AG10803 (cell line): ENCODE results near the gene CHPF.

ENCODE experiments used
- DNase-seq: peaks from one replicate; pipeline ENCODE4 v3.0.0; 2010; ENCODE audit warnings: low read depth
- H3K4me3 ChIP-seq: 2 replicates; pipeline ENCODE4 v1.5.1; 2011; ENCODE audit warnings: mild to moderate bottlenecking, low read length, control low read depth
- CTCF ChIP-seq: conservative IDR thresholded peaks from 2 replicates; pipeline ENCODE4 v1.5.1; 2011; ENCODE audit warnings: mild to moderate bottlenecking, low read length, control low read depth, inconsistent platforms

The CHPF gene

GRCh38 chr2:219510512-219511135, 33.0 kb downstream of the CHPF start:
- no peak for TF ChIP-seq CTCF
- H3K4me3 ChIP-seq: no peak overlapping the region
- DNase-seq: no peak

GRCh38 chr2:219509780-219510511, 33.7 kb downstream of the CHPF start:
- H3K4me3 ChIP-seq: peak overlapping the region; percentile 5; the same call in 1 of the 2 replicates
- peak; percentile 75 for TF ChIP-seq CTCF
- DNase-seq: peak; percentile 33

- no peak for TF ChIP-seq CTCF
- no peak overlapping the region for H3K4me3 ChIP-seq
- no peak for DNase-seq
Observed at GRCh38 chr2:219508971-219509779, 34.4 kb downstream of the CHPF start.

GRCh38 chr2:219508444-219508734, 35.2 kb downstream of the CHPF start:
- no peak for DNase-seq
- H3K4me3 ChIP-seq: no peak overlapping the region
- no peak for TF ChIP-seq CTCF

GRCh38 chr2:219507581-219508443, 35.8 kb downstream of the CHPF start:
- TF ChIP-seq CTCF: no peak
- no peak for DNase-seq
- no peak overlapping the region for H3K4me3 ChIP-seq

- DNase-seq: no peak
- H3K4me3 ChIP-seq: no peak overlapping the region
- no peak for TF ChIP-seq CTCF
Observed at GRCh38 chr2:219506802-219507526, 36.6 kb downstream of the CHPF start.
